Measurements from ENCODE around the gene CSNK1D.
A peak's percentile ranks its signal among the peaks of the same experiment; 100 is the strongest.

CSNK1D gene

GRCh38 chr17:82227629-82228277, 45.7 kb downstream of the CSNK1D start:
- Histone ChIP-seq H3K4me1 (peaks cover 22% of the 10 kb centered on the region), H3K4me3 (peak overlapping the region; percentile 29; the same call in 1 of the 2 replicates), H3K36me3 (replicated peaks) (no peaks in the 10 kb centered on the region), H3K27me3 (ENCODE audit: low read depth) (no peaks in the 10 kb centered on the region), H3K9me3 (no peaks in the 10 kb centered on the region)
- in situ Hi-C loops (cut with MboI; ENCODE audit: low sequenced_read_pairs): no loop called here
- DNase-seq (ENCODE audit: low spot score in 2 of 2): no peak

DNA sequence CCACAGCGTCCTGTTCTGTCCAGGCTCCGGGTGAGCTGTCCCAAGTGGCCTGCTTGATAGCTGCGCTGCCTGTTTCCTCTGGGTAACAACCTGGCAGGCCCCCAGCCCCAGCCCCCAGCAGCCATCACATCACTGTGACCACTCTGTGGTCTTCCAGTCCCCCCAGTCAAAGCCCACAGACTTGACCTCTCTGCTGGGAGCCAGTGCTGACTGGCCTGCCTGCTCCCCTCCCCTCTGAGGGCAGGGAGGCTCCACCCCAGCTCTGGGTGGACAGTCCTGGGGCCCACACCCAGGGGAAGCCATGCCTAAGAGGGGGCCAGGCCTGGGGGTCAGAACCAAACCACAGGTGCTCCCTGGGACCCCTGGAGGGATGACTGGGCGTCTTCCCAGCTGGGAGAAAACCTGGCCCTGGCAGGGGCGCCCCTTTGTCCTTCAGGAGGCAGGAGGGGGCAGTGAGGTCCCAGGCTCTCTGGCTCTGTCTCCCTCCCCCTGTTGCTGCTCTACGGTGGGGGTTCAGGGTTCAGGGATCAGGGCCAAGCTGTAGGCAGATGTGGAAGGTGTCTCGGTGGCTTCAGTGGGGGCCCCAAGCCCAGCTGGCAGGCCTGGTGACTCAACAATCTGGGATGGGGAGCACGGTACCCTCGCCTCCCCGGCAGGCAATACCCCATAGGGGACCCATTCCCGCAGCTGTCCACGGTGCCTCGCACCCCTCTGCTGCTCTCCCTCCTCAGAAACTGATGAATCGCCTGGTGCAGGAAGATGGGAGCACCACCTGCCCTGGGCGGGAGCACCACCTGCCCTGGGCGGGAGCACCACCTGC, 46.5 kb downstream of the CSNK1D start:
- Histone ChIP-seq H3K4me3 (no peak overlapping the region), H3K27me3 (ENCODE audit: low read depth) (no peaks in the 10 kb centered on the region), H3K36me3 (replicated peaks) (no peaks in the 10 kb centered on the region), H3K9me3 (no peaks in the 10 kb centered on the region), H3K4me1 (peaks cover 22% of the 10 kb centered on the region)
- in situ Hi-C loops (cut with MboI; ENCODE audit: low sequenced_read_pairs): no loop called here
- no peak for DNase-seq (ENCODE audit: low spot score in 2 of 2)

DNA sequence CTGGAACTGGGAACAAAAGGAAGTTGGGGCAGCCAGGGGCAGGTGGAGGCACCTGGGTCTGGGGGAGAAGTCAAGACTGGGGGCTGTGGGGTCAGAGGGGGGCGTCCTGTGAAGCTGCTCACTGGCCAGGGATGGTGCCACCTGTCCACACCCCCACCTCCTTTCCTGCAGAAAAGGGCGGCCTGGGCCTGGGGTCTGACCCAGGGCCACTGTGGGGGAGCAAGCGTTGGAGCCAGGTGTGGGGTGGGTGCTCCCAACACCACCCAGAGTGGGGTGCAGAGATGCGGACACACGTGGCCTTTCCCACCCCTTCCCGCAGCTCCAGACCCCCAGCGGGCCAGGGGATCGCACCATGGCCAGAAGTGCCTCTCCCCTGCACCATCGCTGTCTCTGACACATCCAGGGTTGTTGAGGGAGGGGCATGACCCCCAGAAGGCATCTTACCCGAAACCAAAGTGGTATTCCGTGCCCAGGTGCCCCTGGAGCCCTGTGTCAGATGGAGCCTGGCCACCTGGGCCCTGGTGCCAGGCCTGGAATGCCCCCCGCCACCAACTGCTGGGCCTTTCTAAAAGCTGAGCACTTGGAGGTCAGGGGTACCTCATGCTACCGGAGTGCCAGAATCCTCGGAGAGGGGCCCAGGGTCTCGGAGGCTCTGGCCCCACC, 47.2 kb downstream of the CSNK1D start:
- DNase-seq (ENCODE audit: low spot score in 2 of 2): no peak
- in situ Hi-C loops (cut with MboI; ENCODE audit: low sequenced_read_pairs): no loop called here
- no peaks in the 10 kb centered on the region for H3K9me3 ChIP-seq
- no peaks in the 10 kb centered on the region for H3K27me3 ChIP-seq (ENCODE audit: low read depth)
- H3K4me1 ChIP-seq: peaks cover 15% of the 10 kb centered on the region
- no peaks in the 10 kb centered on the region for H3K36me3 ChIP-seq (replicated peaks)
- no peak overlapping the region for H3K4me3 ChIP-seq

DNA sequence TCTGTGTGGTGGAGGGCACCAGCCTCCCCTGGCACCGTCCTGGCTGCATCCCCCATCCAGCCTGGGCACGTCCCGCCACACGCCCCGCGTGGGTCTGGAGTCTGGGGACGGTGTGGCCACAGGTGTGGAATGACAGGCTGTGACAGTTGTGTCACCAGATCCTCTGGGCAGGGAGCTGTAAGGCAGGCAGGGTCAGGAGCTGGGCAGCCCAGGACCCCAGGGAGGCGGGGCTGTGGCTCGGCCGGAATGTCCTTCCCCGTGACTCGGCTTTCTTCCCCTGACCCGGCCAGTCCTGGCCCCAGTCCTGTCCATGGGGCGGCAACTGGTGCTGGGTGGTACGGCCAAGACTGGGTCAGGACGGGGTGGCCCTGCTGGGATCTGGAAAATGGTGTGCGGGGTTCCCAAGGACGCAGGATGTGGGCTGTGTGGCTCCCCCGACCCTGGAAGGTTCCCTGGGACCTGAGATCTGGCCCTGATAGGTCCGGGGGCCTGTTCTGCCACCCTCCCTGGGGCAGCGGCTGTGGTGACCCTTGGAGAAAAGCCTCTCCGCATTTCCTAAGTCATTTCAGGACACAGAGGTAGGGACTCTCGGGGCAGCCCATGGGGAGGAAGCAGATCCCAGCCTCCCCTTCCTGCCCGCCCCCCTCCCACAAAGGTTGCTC, 48.0 kb downstream of the CSNK1D start:
- in situ Hi-C loops (cut with MboI; ENCODE audit: low sequenced_read_pairs): no loop called here
- Histone ChIP-seq H3K4me1 (peaks cover 11% of the 10 kb centered on the region), H3K9me3 (no peaks in the 10 kb centered on the region), H3K4me3 (no peak overlapping the region), H3K27me3 (ENCODE audit: low read depth) (no peaks in the 10 kb centered on the region), H3K36me3 (replicated peaks) (no peaks in the 10 kb centered on the region)
- no peak for DNase-seq (ENCODE audit: low spot score in 2 of 2)

- Histone ChIP-seq H3K4me1 (peaks cover 2% of the 10 kb centered on the region), H3K27me3 (ENCODE audit: low read depth) (no peaks in the 10 kb centered on the region)
- in situ Hi-C loops (cut with MboI; ENCODE audit: low sequenced_read_pairs): no loop called here
Measured at GRCh38 chr17:82224666-82225065, 48.8 kb downstream of the CSNK1D start.

DNA sequence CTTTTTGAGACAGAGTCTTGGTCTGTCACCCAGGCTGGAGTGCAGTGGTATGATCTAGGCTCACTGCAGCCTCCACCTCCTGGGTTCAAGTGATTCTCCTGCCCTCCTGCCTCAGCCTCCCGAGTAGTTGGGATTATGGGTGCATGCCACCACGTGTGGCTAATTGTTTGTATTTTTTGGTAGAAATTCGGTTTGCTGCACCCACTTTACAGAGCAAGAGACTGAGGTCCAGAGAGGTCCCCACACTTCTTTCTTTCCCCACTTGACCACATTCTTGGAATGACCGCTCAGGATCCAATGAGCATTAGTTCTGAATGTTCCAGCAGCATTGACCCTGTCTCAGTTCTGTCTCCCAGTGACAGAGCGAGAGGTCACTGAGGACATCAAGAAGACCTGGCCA, 50.0 kb downstream of the CSNK1D start:
- Histone ChIP-seq H3K27me3 (ENCODE audit: low read depth) (no peaks in the 10 kb centered on the region), H3K9me3 (no peaks in the 10 kb centered on the region), H3K36me3 (replicated peaks) (no peaks in the 10 kb centered on the region), H3K4me3 (no peak overlapping the region), H3K4me1 (no peaks in the 10 kb centered on the region; the same call in 1 of the 2 replicates)
- in situ Hi-C loops (cut with MboI; ENCODE audit: low sequenced_read_pairs): no loop called here
- no peak for DNase-seq (ENCODE audit: low spot score in 2 of 2)

More at GRCh38 chr17:82224666-82225065, 48.8 kb downstream of the CSNK1D start:
- no peak for DNase-seq (ENCODE audit: low spot score in 2 of 2)
- Histone ChIP-seq H3K9me3 (no peaks in the 10 kb centered on the region), H3K36me3 (replicated peaks) (no peaks in the 10 kb centered on the region), H3K4me3 (no peak overlapping the region)

- in situ Hi-C loops (cut with MboI; ENCODE audit: low sequenced_read_pairs): no loop called here
- Histone ChIP-seq H3K9me3 (no peaks in the 10 kb centered on the region), H3K4me3 (no peak overlapping the region), H3K4me1 (no peaks in the 10 kb centered on the region), H3K36me3 (replicated peaks) (no peaks in the 10 kb centered on the region), H3K27me3 (ENCODE audit: low read depth) (no peaks in the 10 kb centered on the region)
- DNase-seq (ENCODE audit: low spot score in 2 of 2): no peak
Measured at GRCh38 chr17:82222816-82223215, 50.7 kb downstream of the CSNK1D start.

DNA sequence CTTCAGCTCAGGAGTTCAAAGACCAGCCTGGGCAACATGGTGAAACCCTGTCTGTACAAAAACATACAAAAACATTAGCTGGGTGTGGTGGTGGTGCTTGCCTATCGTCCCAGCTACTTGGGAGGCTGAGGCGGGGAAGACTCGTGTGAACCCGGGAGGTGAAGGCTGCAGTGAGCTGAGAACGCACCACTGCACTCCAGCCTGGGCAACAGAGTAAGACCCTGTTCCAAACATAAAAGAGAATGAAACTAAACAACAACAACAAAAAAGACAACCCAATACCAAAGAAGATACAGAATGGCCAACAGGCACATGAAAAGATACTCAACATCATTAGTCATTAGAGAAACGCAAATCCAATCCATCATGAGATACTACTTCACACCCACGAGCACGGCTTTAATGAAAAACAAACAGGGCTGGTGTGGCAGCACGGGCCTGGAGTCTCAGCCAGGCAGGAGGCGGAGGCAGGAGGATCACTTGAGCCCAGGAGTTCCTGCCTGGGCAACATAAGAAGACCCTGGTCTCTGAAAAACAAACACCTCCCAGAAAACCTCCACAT, 52.1 kb downstream of the CSNK1D start:
- H3K36me3 ChIP-seq (replicated peaks): no peaks in the 10 kb centered on the region

DNA sequence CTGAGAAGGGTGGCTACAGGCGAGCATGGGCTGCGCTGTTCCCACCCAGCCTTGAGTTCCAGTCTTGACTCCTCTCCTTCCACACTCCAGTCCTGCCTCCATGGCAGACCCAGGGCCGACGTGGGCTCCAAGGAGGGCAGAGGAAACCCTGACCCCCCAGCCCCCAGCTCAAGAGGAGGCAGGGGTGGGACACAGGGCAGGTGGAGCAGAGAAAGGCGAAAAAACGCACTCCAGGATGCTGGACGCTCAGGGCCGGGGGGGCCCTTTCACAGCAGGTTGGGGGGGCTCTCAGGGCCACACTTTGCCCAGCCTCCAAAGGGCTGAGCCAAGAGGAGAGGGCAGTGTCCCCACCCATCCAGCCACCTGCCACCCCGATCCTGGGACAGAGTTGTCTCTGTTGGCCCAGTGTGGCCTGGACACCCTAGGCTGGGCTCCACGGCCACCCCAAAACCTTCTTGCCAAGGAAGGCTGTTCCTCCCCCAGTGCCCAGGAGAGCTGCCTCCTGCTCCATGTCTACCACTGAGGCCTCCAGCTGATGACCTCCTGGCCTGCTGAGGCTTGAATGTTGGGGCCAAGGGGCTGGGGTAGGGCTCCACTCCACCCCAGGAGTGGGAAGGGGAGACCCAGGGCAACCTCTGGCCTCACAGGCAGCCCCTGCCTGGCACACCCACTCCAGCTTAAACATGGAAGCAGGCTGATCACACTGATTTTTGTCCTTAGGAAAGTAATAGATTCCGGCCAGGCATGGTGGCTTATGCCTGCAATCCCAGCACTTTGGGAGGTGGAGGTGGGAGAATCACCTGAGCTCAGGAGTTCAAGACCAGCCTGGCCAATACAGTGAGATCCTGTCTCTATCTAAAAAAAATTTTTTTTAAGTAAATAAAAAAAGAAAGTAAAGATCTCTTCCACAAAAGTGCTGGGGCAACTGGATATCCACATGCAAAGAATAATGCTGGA, 53.5 kb downstream of the CSNK1D start:
- in situ Hi-C loops (cut with MboI; ENCODE audit: low sequenced_read_pairs): no loop called here
- no peaks in the 10 kb centered on the region for H3K4me1 ChIP-seq

More for the DNA sequence above, 52.1 kb downstream of the CSNK1D start:
- DNase-seq (ENCODE audit: low spot score in 2 of 2): no peak
- Histone ChIP-seq H3K4me3 (no peak overlapping the region), H3K27me3 (ENCODE audit: low read depth) (no peaks in the 10 kb centered on the region), H3K9me3 (no peaks in the 10 kb centered on the region), H3K4me1 (no peaks in the 10 kb centered on the region)
- in situ Hi-C loops (cut with MboI; ENCODE audit: low sequenced_read_pairs): no loop called here

GRCh38 chr17:82219083-82219482, 54.4 kb downstream of the CSNK1D start:
- H3K4me1 ChIP-seq: no peaks in the 10 kb centered on the region
- DNase-seq (ENCODE audit: low spot score in 2 of 2): no peak
- H3K4me3 ChIP-seq: no peak overlapping the region
- no peaks in the 10 kb centered on the region for H3K36me3 ChIP-seq (replicated peaks)
- in situ Hi-C loops (cut with MboI; ENCODE audit: low sequenced_read_pairs): no loop called here
- no peaks in the 10 kb centered on the region for H3K27me3 ChIP-seq (ENCODE audit: low read depth)
- no peaks in the 10 kb centered on the region for H3K9me3 ChIP-seq

More for the DNA sequence above, 53.5 kb downstream of the CSNK1D start:
- Histone ChIP-seq H3K36me3 (replicated peaks) (no peaks in the 10 kb centered on the region), H3K9me3 (no peaks in the 10 kb centered on the region), H3K27me3 (ENCODE audit: low read depth) (no peaks in the 10 kb centered on the region), H3K4me3 (no peak overlapping the region)
- no peak for DNase-seq (ENCODE audit: low spot score in 2 of 2)

GRCh38 chr17:82218349-82219075, 55.0 kb downstream of the CSNK1D start:
- in situ Hi-C loops (cut with MboI; ENCODE audit: low sequenced_read_pairs): no loop called here

GRCh38 chr17:82217530-82218204, 55.8 kb downstream of the CSNK1D start:
- no peak for DNase-seq (ENCODE audit: low spot score in 2 of 2)
- Histone ChIP-seq H3K4me1 (no peaks in the 10 kb centered on the region), H3K27me3 (ENCODE audit: low read depth) (no peaks in the 10 kb centered on the region), H3K9me3 (no peaks in the 10 kb centered on the region), H3K36me3 (replicated peaks) (no peaks in the 10 kb centered on the region; the same call in 1 of the 2 replicates), H3K4me3 (no peak overlapping the region)
- in situ Hi-C loops (cut with MboI; ENCODE audit: low sequenced_read_pairs): no loop called here

More at GRCh38 chr17:82218349-82219075, 55.0 kb downstream of the CSNK1D start:
- H3K9me3 ChIP-seq: no peaks in the 10 kb centered on the region
- no peaks in the 10 kb centered on the region for H3K27me3 ChIP-seq (ENCODE audit: low read depth)
- DNase-seq (ENCODE audit: low spot score in 2 of 2): no peak
- no peak overlapping the region for H3K4me3 ChIP-seq
- H3K4me1 ChIP-seq: no peaks in the 10 kb centered on the region
- no peaks in the 10 kb centered on the region for H3K36me3 ChIP-seq (replicated peaks)

Measured in HAP-1 (cell line).